A673 (cell line): Measurements from ENCODE around the gene CYP2W1. TPM values are rescaled to one million over a fixed set of nuclear protein-coding genes. Genes with fewer than 3 reads are reported as not detected.

Source experiments
- BruUV-seq: library from RNA; stranded (reverse); fragments of 400-500 nt; replicated peaks from 2 replicates; lab custom pipeline; 2021; lab: Mats Ljungman, UMichigan
- CTCF ChIA-PET: fragments of 300-600 bp; sonication (Branson Sonifier 250); formaldehyde crosslinking; loops from one replicate; lab custom pipeline; 2022; ENCODE audit warnings: antibody characterized with exemption; lab: Charles Lee
- POLR2A ChIA-PET: fragments of 300-600 bp; sonication (Branson Sonifier 250); formaldehyde crosslinking; loops from one replicate; lab custom pipeline; 2022; ENCODE audit warnings: antibody characterized with exemption; ENCODE audit not compliant: low non-redundant PET; lab: Charles Lee
- DNase-seq: peaks from one replicate; pipeline ENCODE4 v3.0.0-alpha.2; 2015; ENCODE audit warnings: low spot score
- H3K27ac ChIP-seq: fragments of 200-600 bp; sonication (generic); 2 replicates; pipeline ENCODE4 v1.5.1; 2016; ENCODE audit warnings: mixed run types, low read depth, mild to moderate bottlenecking, mixed read lengths, antibody characterized with exemption, low read length; ENCODE audit not compliant: poor library complexity, severe bottlenecking
- H3K27me3 ChIP-seq: fragments of 200-600 bp; sonication (generic); replicated peaks from 2 replicates; pipeline ENCODE4 v1.6.1; 2017; ENCODE audit warnings: mixed run types, low read depth, mild to moderate bottlenecking, mixed read lengths, antibody characterized with exemption, low read length; ENCODE audit not compliant: insufficient read depth, poor library complexity
- H3K36me3 ChIP-seq: fragments of 200-600 bp; sonication (generic); 2 replicates; pipeline ENCODE4 v1.6.1; 2016; ENCODE audit warnings: mixed run types, mild to moderate bottlenecking, mixed read lengths, antibody characterized with exemption, low read length; ENCODE audit not compliant: insufficient read depth, poor library complexity, severe bottlenecking
- H3K4me1 ChIP-seq: fragments of 200-600 bp; sonication (generic); 2 replicates; pipeline ENCODE4 v1.6.1; 2017; ENCODE audit warnings: mixed run types, mild to moderate bottlenecking, mixed read lengths, antibody characterized with exemption, low read length; ENCODE audit not compliant: insufficient read depth, poor library complexity, severe bottlenecking
- H3K4me3 ChIP-seq: fragments of 200-600 bp; sonication (generic); 2 replicates; pipeline ENCODE4 v1.5.1; 2016; ENCODE audit warnings: low read depth, mixed run types, mild to moderate bottlenecking, mixed read lengths, low read length; ENCODE audit not compliant: poor library complexity, severe bottlenecking
- H3K9me3 ChIP-seq: fragments of 200-600 bp; sonication (generic); 2 replicates; pipeline ENCODE4 v1.6.1; 2016; ENCODE audit warnings: mixed run types, low read depth, mild to moderate bottlenecking, mixed read lengths, antibody characterized with exemption, low read length; ENCODE audit not compliant: poor library complexity, severe bottlenecking
- EZH2 ChIP-seq: fragments of 200-600 bp; sonication (generic); IDR thresholded peaks from 2 replicates; pipeline ENCODE4 v1.6.1; 2017; ENCODE audit warnings: borderline replicate concordance, low read depth, mild to moderate bottlenecking, mixed read lengths, antibody characterized with exemption, low read length; ENCODE audit not compliant: poor library complexity, severe bottlenecking
- intact Hi-C: fragments of 100-400 bp; cut with micrococcal nuclease; formaldehyde crosslinking; loops from one replicate; pipeline ENCODE4 v1.10.0; 2022; ENCODE audit not compliant: unreplicated experiment
- total RNA-seq: library from RNA; stranded (reverse); gene quantifications from 2 replicates; pipeline ENCODE4 v1.2.3, GENCODE V29; 2021
- TF ChIP-seq, protein P1 (sequence below): fragments of 300-800, 200-600 bp; sonication (generic); conservative IDR thresholded peaks from 2 replicates; pipeline ENCODE4 v1.5.1; 2017; ENCODE audit warnings: low read depth, mild to moderate bottlenecking, antibody characterized with exemption, low read length, moderate library complexity, mixed read lengths

Gene CYP2W1
- total RNA-seq, 1 experiment from 2014 or later = not detected

GRCh38 chr7:966291-967069, 16.5 kb upstream of the CYP2W1 start:
- POLR2A ChIA-PET = no interaction called here

DNA sequence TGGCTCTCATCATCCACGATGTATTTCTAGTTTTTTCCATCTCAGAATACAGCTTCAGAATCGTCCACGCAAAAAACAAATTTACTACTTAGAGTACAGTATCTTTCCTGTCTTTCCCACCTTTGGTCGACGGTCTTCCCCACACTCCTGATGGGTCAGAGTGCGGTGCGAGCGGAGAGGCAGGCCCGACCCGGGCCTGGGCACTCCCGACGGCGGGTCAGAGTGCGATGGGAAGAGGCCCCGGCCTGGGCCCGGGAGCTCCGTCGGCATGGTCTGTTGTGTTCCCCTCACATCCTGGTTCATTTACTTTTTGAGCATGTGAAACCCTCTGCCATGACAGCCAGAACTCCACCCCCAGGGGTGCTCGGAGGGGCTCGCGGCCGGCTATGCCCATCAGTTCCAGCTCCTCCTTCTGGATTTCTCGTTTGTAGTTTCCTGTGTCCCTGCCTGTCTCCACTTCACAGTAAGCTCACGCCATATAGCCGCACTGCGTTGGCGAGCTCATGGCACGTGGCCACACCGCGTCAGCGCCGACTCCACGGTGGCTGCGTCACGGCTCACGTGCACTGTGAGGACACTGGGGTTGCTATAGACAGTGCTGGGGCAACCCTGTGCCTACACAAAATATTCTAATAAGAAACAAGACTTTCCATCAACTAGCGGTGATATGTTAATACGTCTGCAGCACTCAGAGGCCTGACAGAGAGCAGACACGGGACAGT, 15.5 kb upstream of the CYP2W1 start:
- TF ChIP-seq, protein P1, sequence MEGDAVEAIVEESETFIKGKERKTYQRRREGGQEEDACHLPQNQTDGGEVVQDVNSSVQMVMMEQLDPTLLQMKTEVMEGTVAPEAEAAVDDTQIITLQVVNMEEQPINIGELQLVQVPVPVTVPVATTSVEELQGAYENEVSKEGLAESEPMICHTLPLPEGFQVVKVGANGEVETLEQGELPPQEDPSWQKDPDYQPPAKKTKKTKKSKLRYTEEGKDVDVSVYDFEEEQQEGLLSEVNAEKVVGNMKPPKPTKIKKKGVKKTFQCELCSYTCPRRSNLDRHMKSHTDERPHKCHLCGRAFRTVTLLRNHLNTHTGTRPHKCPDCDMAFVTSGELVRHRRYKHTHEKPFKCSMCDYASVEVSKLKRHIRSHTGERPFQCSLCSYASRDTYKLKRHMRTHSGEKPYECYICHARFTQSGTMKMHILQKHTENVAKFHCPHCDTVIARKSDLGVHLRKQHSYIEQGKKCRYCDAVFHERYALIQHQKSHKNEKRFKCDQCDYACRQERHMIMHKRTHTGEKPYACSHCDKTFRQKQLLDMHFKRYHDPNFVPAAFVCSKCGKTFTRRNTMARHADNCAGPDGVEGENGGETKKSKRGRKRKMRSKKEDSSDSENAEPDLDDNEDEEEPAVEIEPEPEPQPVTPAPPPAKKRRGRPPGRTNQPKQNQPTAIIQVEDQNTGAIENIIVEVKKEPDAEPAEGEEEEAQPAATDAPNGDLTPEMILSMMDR = no peak
- no peak for TF ChIP-seq EZH2
- Histone ChIP-seq H3K4me3 (no peak overlapping the region), H3K4me1 (peaks cover 18% of the 10 kb centered on the region), H3K27me3 (no peaks in the 10 kb centered on the region), H3K27ac (no peak overlapping the region), H3K36me3 (peaks cover 52% of the 10 kb centered on the region), H3K9me3 (no peaks in the 10 kb centered on the region)
- CTCF ChIA-PET = no interaction called here
- no peak for DNase-seq
- intact Hi-C loops = no loop called here
- POLR2A ChIA-PET = no interaction called here
- BruUV-seq = no TSS peak

More at GRCh38 chr7:966291-967069, 16.5 kb upstream of the CYP2W1 start:
- Histone ChIP-seq H3K9me3 (no peaks in the 10 kb centered on the region), H3K4me3 (no peak overlapping the region), H3K27ac (no peak overlapping the region), H3K4me1 (peaks cover 18% of the 10 kb centered on the region), H3K36me3 (peaks cover 44% of the 10 kb centered on the region), H3K27me3 (no peaks in the 10 kb centered on the region)
- TF ChIP-seq, protein P1 = no peak
- TF ChIP-seq EZH2 = no peak
- BruUV-seq = no TSS peak
- intact Hi-C loops = no loop called here
- no peak for DNase-seq
- CTCF ChIA-PET = interaction anchor here (0.6 kb wide), 1 partner anchor 290 kb away, joined by 3 read pairs; no protein-coding TSS in a partner anchor

GRCh38 chr7:968205-969105, 14.5 kb upstream of the CYP2W1 start:
- no peak for TF ChIP-seq EZH2
- TF ChIP-seq, protein P1 = no peak
- CTCF ChIA-PET = no interaction called here
- no peak overlapping the region for H3K27ac ChIP-seq
- no peaks in the 10 kb centered on the region for H3K27me3 ChIP-seq
- H3K36me3 ChIP-seq = peaks cover 60% of the 10 kb centered on the region
- no peak for DNase-seq
- POLR2A ChIA-PET = no interaction called here
- BruUV-seq = no TSS peak
- no peak overlapping the region for H3K4me3 ChIP-seq
- peaks cover 26% of the 10 kb centered on the region for H3K4me1 ChIP-seq
- H3K9me3 ChIP-seq = no peaks in the 10 kb centered on the region
- intact Hi-C loops = no loop called here
